ENCODE measurements around the gene ADGRA1. TPM values are rescaled to one million over a fixed set of nuclear protein-coding genes. Genes with fewer than 3 reads are reported as not detected.
"Not testable (repeated sequence)": the region's sequence is repeated elsewhere in the genome, so short reads cannot be mapped to it uniquely, and the experiment has no call there.

The ADGRA1 gene
- total RNA-seq, 2 donors from 2014 or later: not detected

DNA sequence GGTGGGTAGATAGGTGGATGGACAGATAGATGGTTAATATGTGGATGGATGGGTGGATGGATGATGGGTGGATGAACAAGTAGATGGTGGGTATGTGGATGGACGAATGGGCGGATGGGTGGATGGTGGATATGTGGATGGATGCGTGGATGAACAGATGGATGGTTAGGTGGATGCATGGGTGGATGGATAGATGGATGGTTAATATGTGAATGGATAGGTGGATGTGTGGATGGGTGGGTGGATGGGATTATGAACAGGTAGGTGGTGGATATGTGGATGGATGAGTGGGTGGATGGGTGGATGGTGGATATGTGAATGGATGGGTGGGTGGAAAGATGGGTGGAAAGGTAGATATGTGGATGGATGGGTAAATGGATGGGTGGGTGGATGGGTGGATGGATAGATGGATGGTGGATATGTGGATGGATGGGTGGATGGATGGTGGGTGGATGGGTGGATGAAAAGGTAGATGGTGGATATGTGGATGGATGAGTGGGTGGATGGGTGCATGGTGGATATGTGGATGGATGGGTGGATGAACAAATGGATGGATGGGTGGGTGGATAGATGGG is 87.1 kb downstream of the ADGRA1 start:
- no peaks in the 10 kb centered on the region for H3K36me3 Mint-ChIP-seq (ENCODE audit: low read depth)
- no peak for ATAC-seq (replicated peaks)

DNA sequence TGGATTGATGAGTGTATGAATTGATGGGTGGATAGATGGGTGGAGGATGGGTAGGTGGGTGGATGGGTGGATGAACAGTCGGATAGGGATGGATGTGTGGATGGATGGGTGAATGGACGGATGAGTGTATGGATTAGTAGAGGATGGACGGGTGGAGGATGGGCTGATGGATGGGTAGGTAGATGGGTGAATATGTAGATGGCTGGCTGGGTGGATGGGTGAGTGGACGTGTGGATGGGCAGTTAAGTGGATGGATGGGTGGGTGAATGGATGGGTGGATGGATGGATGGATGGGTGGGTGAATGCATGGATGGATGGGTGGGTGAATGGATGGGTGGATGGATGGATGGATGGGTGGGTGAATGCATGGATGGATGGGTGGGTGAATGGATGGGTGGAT is 87.9 kb downstream of the ADGRA1 start:
- not testable (repeated sequence) for H3K4me1 Mint-ChIP-seq; H3K36me3 Mint-ChIP-seq (ENCODE audit: low read depth); H3K9me3 Mint-ChIP-seq; H3K4me3 Mint-ChIP-seq; H3K27me3 Mint-ChIP-seq; ATAC-seq (replicated peaks); H3K27ac Mint-ChIP-seq

More for the DNA sequence above, 87.1 kb downstream of the ADGRA1 start:
- Mint-ChIP-seq H3K4me3 (no peak overlapping the region), H3K4me1 (no peaks in the 10 kb centered on the region), H3K27me3 (peaks cover 4% of the 10 kb centered on the region), H3K27ac (no peak overlapping the region), H3K9me3 (peaks cover 3% of the 10 kb centered on the region)

DNA sequence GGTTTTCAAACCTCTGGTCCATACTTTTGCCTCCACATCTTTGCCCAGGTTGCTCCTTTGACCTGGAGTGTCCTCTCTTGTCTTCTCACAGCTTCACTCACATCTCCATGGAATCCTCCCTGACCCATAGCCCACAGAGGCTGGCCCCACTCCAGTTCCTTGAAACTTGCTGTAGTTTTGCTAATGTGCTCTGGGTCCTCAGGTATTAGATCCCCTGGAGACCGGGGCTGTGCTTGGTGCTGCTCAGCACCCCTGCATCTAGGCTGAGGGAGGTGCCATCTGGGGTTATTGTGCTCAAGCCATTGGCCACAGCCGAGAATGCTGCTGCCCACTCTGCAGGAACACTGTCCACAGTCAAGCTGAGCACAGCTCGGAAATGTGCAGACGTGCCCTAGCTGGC is 88.8 kb downstream of the ADGRA1 start:
- ATAC-seq (replicated peaks): no peak
- Mint-ChIP-seq H3K27me3 (peaks cover 4% of the 10 kb centered on the region), H3K4me1 (no peaks in the 10 kb centered on the region), H3K4me3 (no peak overlapping the region), H3K27ac (no peak overlapping the region), H3K9me3 (peaks cover 3% of the 10 kb centered on the region), H3K36me3 (ENCODE audit: low read depth) (no peaks in the 10 kb centered on the region)

DNA sequence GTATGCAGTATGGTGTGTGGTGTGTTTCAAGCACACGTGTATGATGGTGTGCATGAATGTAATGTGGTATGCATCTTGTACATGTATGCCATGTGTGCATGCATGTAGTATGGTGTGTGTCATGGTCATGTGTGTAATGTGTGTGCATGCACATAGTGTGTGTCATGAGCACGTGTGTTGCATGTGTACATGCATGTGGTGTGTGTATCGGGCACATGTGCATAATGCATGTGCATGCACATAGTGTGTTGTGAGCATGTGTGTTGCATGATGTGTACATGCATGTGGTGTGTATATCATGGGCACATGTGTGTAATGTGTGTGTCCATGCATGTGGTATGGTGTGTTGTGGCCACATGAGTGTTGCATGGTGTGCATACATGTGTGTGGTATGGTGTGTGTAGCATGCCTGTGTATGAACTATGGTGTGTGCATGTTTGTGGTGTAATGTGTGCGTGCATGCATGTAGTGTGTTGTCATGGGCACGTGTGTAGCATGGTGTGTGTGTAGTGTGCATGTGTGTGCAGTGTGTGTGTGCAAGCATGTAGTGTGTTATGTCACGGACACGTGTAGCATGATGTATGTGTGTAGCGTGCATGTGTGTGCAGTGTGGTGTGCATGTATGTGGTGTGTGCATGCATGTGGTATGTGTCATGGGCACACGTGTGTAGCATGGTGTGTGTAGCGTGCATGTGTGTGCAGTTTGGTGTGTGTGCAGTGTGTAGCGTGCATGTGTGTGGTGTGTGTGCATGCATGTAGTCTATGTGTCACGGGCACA is 89.8 kb downstream of the ADGRA1 start:
- no peaks in the 10 kb centered on the region for H3K36me3 Mint-ChIP-seq (ENCODE audit: low read depth)
- peaks cover 4% of the 10 kb centered on the region for H3K27me3 Mint-ChIP-seq
- no peak overlapping the region for H3K4me3 Mint-ChIP-seq

DNA sequence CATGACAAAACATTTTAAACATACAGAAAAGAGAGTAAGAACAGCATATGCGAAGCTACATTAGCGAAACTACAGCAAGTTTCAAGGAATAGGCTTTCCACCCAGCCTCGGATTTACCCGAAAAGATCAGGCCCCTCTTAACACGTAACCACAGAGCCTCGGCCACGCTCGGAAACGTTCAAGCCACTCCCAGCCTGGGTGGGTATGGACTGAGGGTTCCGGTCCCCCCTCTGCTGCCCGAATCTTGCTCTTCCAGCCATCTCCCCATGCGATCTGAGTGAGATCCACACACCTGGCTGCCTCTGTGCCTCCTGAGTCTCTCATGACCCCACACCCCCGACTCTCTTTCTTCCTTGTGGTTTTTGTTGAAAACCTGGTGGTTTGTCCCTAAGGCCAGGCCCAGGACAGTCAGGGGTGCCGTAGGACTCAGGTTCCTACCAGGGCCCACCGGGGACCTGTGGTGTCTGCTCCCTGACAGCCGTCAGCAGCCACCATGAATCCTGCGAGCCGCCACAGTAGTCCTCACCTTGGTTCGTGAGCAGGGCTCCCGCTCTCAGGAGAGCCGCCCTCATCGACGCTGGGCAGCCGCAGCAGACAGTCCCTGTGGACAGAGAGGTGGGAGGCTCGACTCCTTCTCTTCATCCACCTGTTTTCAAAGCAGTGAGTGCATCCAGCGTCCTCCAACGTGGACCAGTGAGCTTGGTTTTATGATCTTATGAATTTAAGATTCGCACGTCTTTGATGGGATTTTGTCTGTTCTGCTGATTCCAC is 90.8 kb downstream of the ADGRA1 start:
- no peak overlapping the region for H3K27ac Mint-ChIP-seq
- H3K4me3 Mint-ChIP-seq: no peak overlapping the region
- H3K9me3 Mint-ChIP-seq: peaks cover 3% of the 10 kb centered on the region
- H3K27me3 Mint-ChIP-seq: no peaks in the 10 kb centered on the region
- H3K36me3 Mint-ChIP-seq (ENCODE audit: low read depth): no peaks in the 10 kb centered on the region
- ATAC-seq (replicated peaks): no peak
- H3K4me1 Mint-ChIP-seq: no peaks in the 10 kb centered on the region

More for the DNA sequence above, 89.8 kb downstream of the ADGRA1 start:
- ATAC-seq (replicated peaks): no peak
- Mint-ChIP-seq H3K27ac (no peak overlapping the region), H3K4me1 (no peaks in the 10 kb centered on the region), H3K9me3 (peaks cover 3% of the 10 kb centered on the region)

DNA sequence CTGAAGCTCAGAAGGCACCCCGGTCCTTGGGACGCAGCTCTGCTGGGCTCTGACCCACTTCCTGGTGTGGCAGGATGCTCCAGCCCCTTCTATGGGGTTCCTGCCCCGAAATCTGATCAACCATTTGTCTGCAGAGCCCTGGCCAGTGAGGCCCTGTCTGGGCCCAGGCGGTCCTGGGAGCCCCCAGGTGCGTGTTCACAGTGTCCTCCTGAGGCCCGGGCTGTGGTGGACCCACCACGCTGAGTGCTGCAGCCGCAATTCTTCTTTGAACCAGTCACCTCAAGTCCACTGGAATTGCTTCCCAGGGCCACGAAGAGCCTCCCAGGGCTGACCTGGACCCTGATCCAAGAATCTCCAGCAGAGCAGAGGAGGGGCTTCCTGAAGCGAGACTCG is 91.4 kb downstream of the ADGRA1 start:
- Mint-ChIP-seq H3K4me3 (no peak overlapping the region), H3K9me3 (peaks cover 3% of the 10 kb centered on the region), H3K27ac (no peak overlapping the region), H3K36me3 (ENCODE audit: low read depth) (no peaks in the 10 kb centered on the region), H3K27me3 (no peaks in the 10 kb centered on the region), H3K4me1 (no peaks in the 10 kb centered on the region)
- ATAC-seq (replicated peaks): no peak

DNA sequence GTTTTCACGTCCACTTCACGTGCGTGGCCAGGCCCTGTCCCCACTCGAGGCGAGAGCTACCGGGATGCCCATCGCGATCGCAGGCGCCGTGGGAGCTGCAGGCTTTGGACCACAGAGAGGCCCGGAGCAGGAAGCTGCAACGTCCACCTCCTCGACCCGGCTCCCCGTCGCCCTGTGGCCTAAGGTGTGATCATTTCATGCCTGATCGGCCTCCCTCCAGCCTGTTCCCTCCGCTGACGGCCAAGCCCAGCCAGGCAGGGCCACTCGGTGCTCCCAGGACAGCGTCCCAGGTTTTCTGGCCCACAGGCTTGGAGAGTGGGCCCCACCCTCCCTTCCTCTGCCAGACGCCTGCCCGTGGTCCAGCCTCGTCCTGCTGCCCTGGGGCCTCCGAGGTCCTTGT is 91.9 kb downstream of the ADGRA1 start:
- H3K9me3 Mint-ChIP-seq: peaks cover 3% of the 10 kb centered on the region
- no peaks in the 10 kb centered on the region for H3K36me3 Mint-ChIP-seq (ENCODE audit: low read depth)
- no peaks in the 10 kb centered on the region for H3K27me3 Mint-ChIP-seq
- H3K4me3 Mint-ChIP-seq: no peak overlapping the region
- ATAC-seq (replicated peaks): no peak
- no peaks in the 10 kb centered on the region for H3K4me1 Mint-ChIP-seq
- H3K27ac Mint-ChIP-seq: no peak overlapping the region

DNA sequence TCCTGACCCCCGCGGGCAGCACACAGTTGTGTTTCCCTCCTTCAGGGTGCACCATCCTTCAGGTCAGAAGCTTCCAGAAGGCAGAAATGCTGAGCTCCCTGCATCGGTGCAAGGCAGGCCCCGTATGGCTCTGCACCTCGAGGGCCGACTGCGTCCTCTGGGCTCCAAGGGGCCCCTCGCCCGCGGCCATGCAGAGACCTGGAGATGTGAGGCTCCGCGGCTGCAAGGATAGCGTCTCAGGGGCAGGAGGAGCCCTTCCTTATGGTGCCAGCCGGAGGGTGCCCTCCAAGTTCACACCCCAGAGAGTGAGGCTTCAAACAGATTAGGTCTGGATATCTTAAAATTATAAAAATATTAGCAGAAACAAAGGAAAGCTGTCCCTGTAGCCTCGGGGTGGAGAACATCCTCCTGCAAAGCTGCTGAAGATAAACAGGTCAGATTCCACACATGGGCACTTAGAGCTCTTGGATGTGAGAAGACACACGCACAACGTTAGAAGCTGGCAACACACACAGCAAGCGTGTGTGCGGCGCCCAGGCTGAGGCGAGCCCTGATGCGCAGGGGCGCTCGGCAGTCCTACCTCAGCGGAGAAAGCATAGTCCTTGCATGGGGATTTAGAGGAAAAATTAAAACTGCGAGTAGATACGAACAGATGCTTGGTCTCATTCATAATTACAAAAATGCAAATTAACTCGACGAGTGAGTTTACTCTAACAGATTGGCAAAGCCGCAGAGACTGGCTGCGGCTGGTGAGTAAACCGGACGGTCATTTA is 92.7 kb downstream of the ADGRA1 start:
- H3K4me1 Mint-ChIP-seq: no peaks in the 10 kb centered on the region
- ATAC-seq (replicated peaks): no peak

DNA sequence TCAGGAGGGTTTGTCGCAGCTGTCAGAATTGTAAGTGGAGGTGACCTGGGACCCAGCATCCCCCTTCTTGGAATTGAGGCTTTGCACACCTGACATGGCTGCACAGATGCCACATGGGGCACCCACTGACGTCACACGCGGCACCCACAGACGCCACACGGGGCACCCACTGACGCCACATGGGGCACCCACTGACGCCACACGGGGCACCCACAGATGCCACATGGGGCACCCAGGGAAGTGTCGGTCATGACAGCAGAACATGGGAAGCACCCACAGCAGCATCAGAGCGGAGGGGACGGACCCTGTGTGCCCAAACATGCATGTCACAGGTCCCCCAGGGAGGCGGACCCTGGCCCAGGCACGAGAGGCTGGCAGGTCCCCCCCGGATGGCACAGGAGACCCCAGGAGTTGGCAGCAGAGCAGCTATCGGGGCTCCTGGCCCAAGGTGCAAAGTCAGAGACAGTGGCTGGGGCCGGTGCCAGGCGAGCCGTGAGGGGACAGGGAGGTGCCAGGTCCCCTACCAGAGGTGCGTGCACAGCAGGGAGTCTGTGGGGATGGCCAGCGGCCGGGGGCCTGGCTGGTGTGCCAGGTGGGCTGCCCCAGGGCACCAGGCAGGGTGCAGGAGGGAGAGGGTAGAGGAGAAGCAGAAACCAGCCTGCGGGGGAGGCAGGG is 93.4 kb downstream of the ADGRA1 start:
- H3K36me3 Mint-ChIP-seq (ENCODE audit: low read depth): no peaks in the 10 kb centered on the region
- no peaks in the 10 kb centered on the region for H3K4me1 Mint-ChIP-seq
- H3K27ac Mint-ChIP-seq: no peak overlapping the region
- peaks cover 3% of the 10 kb centered on the region for H3K9me3 Mint-ChIP-seq
- H3K27me3 Mint-ChIP-seq: no peaks in the 10 kb centered on the region
- ATAC-seq (replicated peaks): no peak
- no peak overlapping the region for H3K4me3 Mint-ChIP-seq

More for the DNA sequence above, 92.7 kb downstream of the ADGRA1 start:
- Mint-ChIP-seq H3K9me3 (peaks cover 3% of the 10 kb centered on the region), H3K36me3 (ENCODE audit: low read depth) (no peaks in the 10 kb centered on the region), H3K27me3 (no peaks in the 10 kb centered on the region), H3K4me3 (no peak overlapping the region), H3K27ac (no peak overlapping the region)

Other genes with a start within 250 kb of the ADGRA1 start
- not detected for gene CFAP46, start 145.4 kb upstream of the ADGRA1 start, total RNA-seq
- gene KNDC1, start 72.3 kb downstream of the ADGRA1 start, total RNA-seq: under 1 TPM; 0.19 to 0.26 TPM
- not detected for gene UTF1, start 142.3 kb downstream of the ADGRA1 start, total RNA-seq
- under 1 TPM in 1 of 2 donors, not detected in 1; 0.21 TPM for gene VENTX, start 149.9 kb downstream of the ADGRA1 start, total RNA-seq
- 100 to 1,000 TPM in 1 of 2 donors, 10 to 100 TPM in 1; 83.7 to 336 TPM for gene ADAM8, start 188.9 kb downstream of the ADGRA1 start, total RNA-seq
- gene TUBGCP2, start 220.9 kb downstream of the ADGRA1 start, total RNA-seq: 10 to 100 TPM; 47.8 to 55.8 TPM
- gene ZNF511, start 221.0 kb downstream of the ADGRA1 start, total RNA-seq: 10 to 100 TPM; 52.8 to 74.2 TPM
- not detected for gene CALY, start 249.0 kb downstream of the ADGRA1 start, total RNA-seq